Islet of Langerhans (tissue), 1 donor: Measurements from ENCODE around the gene ZDHHC6.
"Not testable (repeated sequence)": the region's sequence is repeated elsewhere in the genome, so short reads cannot be mapped to it uniquely, and the experiment has no call there.

Experiments used
- FAIRE-seq: peaks from one replicate; lab custom pipeline; 2011; peaks lifted over from hg19 to GRCh38; lab: Jason Lieb, UNC

Gene ZDHHC6

GRCh38 chr10:112389271-112389822 lies 57.4 kb downstream of the ZDHHC6 start:
- FAIRE-seq, result no peak

GRCh38 chr10:112388548-112388947 lies 58.2 kb downstream of the ZDHHC6 start:
- FAIRE-seq, result no peak

GRCh38 chr10:112388056-112388455 lies 58.7 kb downstream of the ZDHHC6 start:
- not testable (repeated sequence) for FAIRE-seq

- no peak for FAIRE-seq
Observed at GRCh38 chr10:112385201-112385600, 61.5 kb downstream of the ZDHHC6 start.

GRCh38 chr10:112384141-112384540 lies 62.6 kb downstream of the ZDHHC6 start:
- no peak for FAIRE-seq

- no peak for FAIRE-seq
Observed at GRCh38 chr10:112383325-112383724, 63.4 kb downstream of the ZDHHC6 start.

- no peak for FAIRE-seq
Observed at GRCh38 chr10:112382515-112383235, 64.0 kb downstream of the ZDHHC6 start.
